DOHH2 (cell line): ENCODE data around the gene PACRG.
"Not testable (repeated sequence)": the region's sequence is repeated elsewhere in the genome, so short reads cannot be mapped to it uniquely, and the experiment has no call there.

Experiments used
- H3F3A ChIP-seq: fragments of 200-600 bp; sonication (generic), shearing (Covaris generic); 2 replicates; pipeline ENCODE4 v1.6.0; 2016; ENCODE audit warnings: antibody characterized with exemption, mild to moderate bottlenecking; ENCODE audit not compliant: control insufficient read depth, insufficient read depth
- H3K27ac ChIP-seq: fragments of 200-600 bp; sonication (generic); 2 replicates; pipeline ENCODE4 v1.5.1; 2014; ENCODE audit warnings: low read depth, mild to moderate bottlenecking, low read length, moderate library complexity
- H3K27me3 ChIP-seq: fragments of 200-600 bp; sonication (generic); 2 replicates; pipeline ENCODE4 v1.6.1; 2014; ENCODE audit warnings: mild to moderate bottlenecking, low read length, mixed read lengths; ENCODE audit not compliant: control insufficient read depth
- H3K36me3 ChIP-seq: fragments of 200-600 bp; sonication (generic); 2 replicates; pipeline ENCODE4 v1.6.1; 2014; ENCODE audit warnings: mild to moderate bottlenecking, low read length, moderate library complexity, mixed read lengths; ENCODE audit not compliant: control insufficient read depth
- H3K4me1 ChIP-seq: fragments of 200-600 bp; sonication (generic); 2 replicates; pipeline ENCODE4 v1.6.1; 2014; ENCODE audit warnings: mild to moderate bottlenecking, low read length, mixed read lengths; ENCODE audit not compliant: control insufficient read depth
- H3K4me2 ChIP-seq: fragments of 200-600 bp; sonication (generic); 2 replicates; pipeline ENCODE4 v1.6.0; 2014; ENCODE audit warnings: mild to moderate bottlenecking, low read length, moderate library complexity
- H3K4me3 ChIP-seq: fragments of 200-600 bp; sonication (generic); 2 replicates; pipeline ENCODE4 v1.5.1; 2014; ENCODE audit warnings: mild to moderate bottlenecking, low read length, mixed read lengths
- H3K79me2 ChIP-seq: fragments of 200-600 bp; sonication (generic); 2 replicates; pipeline ENCODE4 v1.6.1; 2014; ENCODE audit warnings: mild to moderate bottlenecking, low read length, mixed read lengths; ENCODE audit not compliant: control insufficient read depth
- H3K9me2 ChIP-seq: fragments of 200-600 bp; sonication (generic); replicated peaks from 2 replicates; pipeline ENCODE4 v1.6.1; 2014; ENCODE audit warnings: mild to moderate bottlenecking, low read length, mixed read lengths; ENCODE audit not compliant: control insufficient read depth
- H3K9me3 ChIP-seq: fragments of 200-600 bp; sonication (generic); 2 replicates; pipeline ENCODE4 v1.6.1; 2014; ENCODE audit warnings: antibody characterized with exemption, low read length, mixed read lengths; ENCODE audit not compliant: control insufficient read depth, insufficient read depth
- H4K20me1 ChIP-seq: fragments of 200-600 bp; sonication (generic); 2 replicates; pipeline ENCODE4 v1.6.0; 2014; ENCODE audit warnings: low read depth, mild to moderate bottlenecking, antibody characterized with exemption, low read length, moderate library complexity; ENCODE audit not compliant: control insufficient read depth, insufficient read depth
- EZH2phosphoT487 ChIP-seq: fragments of 200-600 bp; sonication (generic); IDR thresholded peaks from 2 replicates; pipeline ENCODE4 v1.6.1; 2017; ENCODE audit warnings: borderline replicate concordance, mild to moderate bottlenecking, antibody characterized with exemption, low read length, moderate library complexity, mixed read lengths
- TF ChIP-seq, protein P1 (sequence below): fragments of 200-600 bp; sonication (generic); IDR thresholded peaks from one replicate; pipeline ENCODE4 v1.5.1; 2014; ENCODE audit warnings: antibody characterized with exemption, mild to moderate bottlenecking, low read depth, low read length; ENCODE audit not compliant: poor library complexity, severe bottlenecking

PACRG gene

DNA sequence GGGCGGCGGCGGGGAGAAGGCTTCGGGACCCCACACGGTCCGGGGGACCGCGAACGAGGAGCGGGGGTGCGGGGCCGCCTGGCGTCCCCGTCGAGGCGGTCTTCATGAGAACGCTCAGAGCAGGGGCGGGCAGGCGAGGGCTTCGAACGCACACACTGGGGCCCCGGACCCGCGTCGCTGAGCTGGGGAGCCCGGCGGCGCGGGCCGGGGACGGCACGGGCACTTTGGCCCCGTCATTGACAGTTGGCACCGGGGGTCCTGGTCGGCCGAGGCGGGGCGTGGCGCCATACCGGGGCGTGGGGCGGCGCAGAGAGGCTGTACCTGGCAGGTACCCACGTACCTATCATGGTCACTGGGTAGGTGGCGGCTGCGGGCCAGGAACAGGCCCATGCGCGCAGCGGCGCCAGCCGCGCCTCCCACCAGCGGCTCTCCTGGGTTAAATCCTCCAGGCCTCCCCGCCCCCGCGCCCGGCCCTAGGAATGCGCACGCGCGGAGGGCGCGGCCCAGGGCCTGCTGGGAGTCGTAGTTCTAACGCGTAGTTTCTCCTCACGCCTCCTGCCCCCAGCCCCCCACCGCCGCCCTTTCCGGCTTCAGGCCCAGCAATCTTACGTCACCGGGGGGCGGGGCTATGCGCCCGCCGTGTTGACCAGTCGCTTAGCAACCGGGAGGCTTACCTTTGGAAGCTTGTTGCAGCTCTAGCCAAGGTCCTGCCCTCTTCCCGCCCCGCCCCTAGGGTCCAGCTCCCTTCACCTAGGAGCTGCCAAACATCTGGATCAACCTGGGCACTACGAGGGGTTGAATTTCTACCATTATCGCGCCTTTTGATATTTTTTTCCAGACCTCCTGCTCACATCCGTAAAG is at the start of gene PACRG, which contains the start of gene PRKN:
PACRG (plus strand) TSS at position 653 of the 861 bp plus-strand sequence.
PRKN (minus strand) TSS at position 445 of the 861 bp plus-strand sequence.
- Histone ChIP-seq H3K4me3 (peak within 1 kb of the TSS; percentile 88), H4K20me1 (no peaks in the 10 kb centered on the region), H3K4me1 (peaks cover 12% of the 10 kb centered on the region), H3F3A (0 out of 2 replicates have a peak, but pooled peaks cover 2% of the 10 kb centered on the region), H3K79me2 (no peaks in the 10 kb centered on the region), H3K36me3 (no peaks in the 10 kb centered on the region), H3K4me2 (peak within 1 kb of the TSS; percentile 70), H3K9me3 (no peaks in the 10 kb centered on the region), H3K9me2 (no peaks in the 10 kb centered on the region; the same call in 1 of the 2 replicates), H3K27ac (no peak within 1 kb of the TSS), H3K27me3 (no peaks in the 10 kb centered on the region)
- TF ChIP-seq EZH2phosphoT487, result no peak
- TF ChIP-seq, protein P1, sequence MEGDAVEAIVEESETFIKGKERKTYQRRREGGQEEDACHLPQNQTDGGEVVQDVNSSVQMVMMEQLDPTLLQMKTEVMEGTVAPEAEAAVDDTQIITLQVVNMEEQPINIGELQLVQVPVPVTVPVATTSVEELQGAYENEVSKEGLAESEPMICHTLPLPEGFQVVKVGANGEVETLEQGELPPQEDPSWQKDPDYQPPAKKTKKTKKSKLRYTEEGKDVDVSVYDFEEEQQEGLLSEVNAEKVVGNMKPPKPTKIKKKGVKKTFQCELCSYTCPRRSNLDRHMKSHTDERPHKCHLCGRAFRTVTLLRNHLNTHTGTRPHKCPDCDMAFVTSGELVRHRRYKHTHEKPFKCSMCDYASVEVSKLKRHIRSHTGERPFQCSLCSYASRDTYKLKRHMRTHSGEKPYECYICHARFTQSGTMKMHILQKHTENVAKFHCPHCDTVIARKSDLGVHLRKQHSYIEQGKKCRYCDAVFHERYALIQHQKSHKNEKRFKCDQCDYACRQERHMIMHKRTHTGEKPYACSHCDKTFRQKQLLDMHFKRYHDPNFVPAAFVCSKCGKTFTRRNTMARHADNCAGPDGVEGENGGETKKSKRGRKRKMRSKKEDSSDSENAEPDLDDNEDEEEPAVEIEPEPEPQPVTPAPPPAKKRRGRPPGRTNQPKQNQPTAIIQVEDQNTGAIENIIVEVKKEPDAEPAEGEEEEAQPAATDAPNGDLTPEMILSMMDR, result no peak

DNA sequence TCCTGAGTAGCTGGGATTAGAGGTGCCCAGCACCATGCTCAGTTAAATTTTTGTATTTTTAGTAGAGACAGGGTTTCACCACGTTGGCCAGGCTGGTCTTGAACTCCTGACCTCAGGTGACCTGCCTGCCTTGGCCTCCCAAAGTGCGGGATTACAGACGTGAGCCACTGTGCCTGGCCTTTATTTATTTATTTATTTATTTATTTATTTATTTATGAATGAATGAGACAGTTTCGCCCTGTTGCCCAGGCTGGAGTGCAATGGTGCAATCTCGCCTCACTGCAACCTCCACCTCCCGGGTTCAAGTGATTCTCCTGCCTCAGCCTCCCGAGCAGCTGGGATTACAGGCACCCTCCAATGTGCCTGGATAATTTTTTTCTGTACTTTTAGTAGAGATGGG is 48.9 kb upstream of the PACRG start:
- not testable (repeated sequence) for H3K36me3 ChIP-seq, H4K20me1 ChIP-seq, H3F3A ChIP-seq, H3K27me3 ChIP-seq, H3K9me2 ChIP-seq, H3K9me3 ChIP-seq, H3K4me2 ChIP-seq, H3K4me1 ChIP-seq, H3K79me2 ChIP-seq, H3K4me3 ChIP-seq, H3K27ac ChIP-seq

DNA sequence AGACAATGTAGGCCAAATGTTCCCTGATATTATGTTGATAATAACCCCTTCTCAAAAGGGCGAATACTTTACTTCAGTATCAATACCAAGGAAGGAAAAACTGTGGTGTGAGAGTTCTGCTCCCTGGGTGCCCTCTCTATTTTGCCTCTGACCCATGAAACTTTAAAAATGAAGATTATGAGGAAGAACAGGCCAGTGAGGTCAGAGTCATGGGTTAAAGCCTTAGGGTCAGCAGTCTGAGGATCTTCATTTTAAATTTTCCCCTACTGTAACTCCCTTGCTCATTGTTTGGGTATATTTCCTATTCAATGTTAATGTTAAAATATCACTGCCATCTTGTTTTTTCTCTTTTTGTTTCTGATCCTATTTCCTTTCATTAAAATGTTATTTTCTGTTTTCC is 48.1 kb upstream of the PACRG start:
- Histone ChIP-seq H3K27ac (no peak overlapping the region), H3F3A (no peaks in the 10 kb centered on the region), H3K9me2 (no peaks in the 10 kb centered on the region), H3K4me1 (no peaks in the 10 kb centered on the region), H3K9me3 (no peaks in the 10 kb centered on the region), H4K20me1 (no peaks in the 10 kb centered on the region), H3K27me3 (no peaks in the 10 kb centered on the region), H3K79me2 (no peaks in the 10 kb centered on the region), H3K4me3 (no peak overlapping the region), H3K36me3 (no peaks in the 10 kb centered on the region), H3K4me2 (no peak overlapping the region)
- TF ChIP-seq EZH2phosphoT487, result no peak
- TF ChIP-seq, protein P1, result no peak

DNA sequence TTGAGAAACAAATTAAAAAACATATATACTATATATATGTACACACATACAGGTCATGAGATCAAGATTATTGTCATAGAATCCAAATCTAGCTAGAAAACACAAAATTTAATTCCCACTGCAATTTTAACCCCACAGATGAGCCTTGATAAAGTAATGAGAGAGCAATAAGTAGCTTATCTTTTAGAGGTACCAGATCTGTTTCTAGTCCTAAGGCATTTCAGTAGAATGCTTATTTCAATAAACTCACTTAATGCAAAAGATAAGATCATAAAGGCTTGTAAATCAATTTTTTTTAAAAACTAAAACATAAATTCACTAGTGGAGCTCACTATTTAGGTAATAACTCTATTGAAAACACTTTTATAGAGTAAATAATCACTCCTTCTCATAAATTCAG is 47.4 kb upstream of the PACRG start:
- Histone ChIP-seq H3K79me2 (no peaks in the 10 kb centered on the region), H4K20me1 (no peaks in the 10 kb centered on the region), H3K4me2 (no peak overlapping the region)

More for the DNA sequence above, 47.4 kb upstream of the PACRG start:
- H3K9me3 ChIP-seq, result no peaks in the 10 kb centered on the region
- TF ChIP-seq, protein P1, result no peak
- no peak for TF ChIP-seq EZH2phosphoT487
- H3K9me2 ChIP-seq, result no peaks in the 10 kb centered on the region
- no peak overlapping the region for H3K27ac ChIP-seq
- H3K4me1 ChIP-seq, result no peaks in the 10 kb centered on the region
- H3F3A ChIP-seq, result no peaks in the 10 kb centered on the region
- no peaks in the 10 kb centered on the region for H3K27me3 ChIP-seq
- H3K36me3 ChIP-seq, result no peaks in the 10 kb centered on the region
- no peak overlapping the region for H3K4me3 ChIP-seq
